Measurements from ENCODE around the gene URB2.

URB2 gene

DNA sequence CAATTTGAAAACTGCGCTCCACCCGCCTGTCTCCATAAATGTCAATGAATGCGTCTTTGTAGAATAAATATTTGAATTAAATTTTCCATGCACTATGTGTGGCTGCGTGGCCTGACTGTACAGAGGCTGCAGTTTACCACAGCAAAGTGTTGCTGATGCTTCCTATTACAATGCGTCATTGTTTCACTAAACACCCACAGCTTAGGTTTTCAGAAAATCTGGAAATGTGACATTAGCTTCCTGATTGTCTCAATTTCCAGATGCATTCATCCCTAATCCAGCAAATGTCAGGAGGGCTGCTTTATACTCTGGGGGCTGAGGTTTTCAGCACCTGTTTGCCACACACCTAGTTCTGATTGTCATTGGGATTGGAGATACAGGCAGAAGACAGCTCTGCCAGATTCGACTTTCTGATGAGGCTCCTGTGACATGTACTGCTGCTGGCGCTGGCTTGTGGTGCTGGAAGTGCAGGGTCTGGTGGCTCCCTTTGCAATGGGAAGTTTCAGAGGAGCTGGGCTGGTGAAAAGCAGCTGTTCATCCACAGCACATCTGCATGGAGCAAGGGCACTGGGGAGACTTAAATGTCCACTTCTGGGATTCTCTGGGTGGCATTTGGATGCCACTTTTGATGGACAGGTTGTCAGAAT, 40.0 kb downstream of the URB2 start:
- H3K4me1 ChIP-seq: peaks cover 16% of the 10 kb centered on the region
- DNase-seq: no peak

DNA sequence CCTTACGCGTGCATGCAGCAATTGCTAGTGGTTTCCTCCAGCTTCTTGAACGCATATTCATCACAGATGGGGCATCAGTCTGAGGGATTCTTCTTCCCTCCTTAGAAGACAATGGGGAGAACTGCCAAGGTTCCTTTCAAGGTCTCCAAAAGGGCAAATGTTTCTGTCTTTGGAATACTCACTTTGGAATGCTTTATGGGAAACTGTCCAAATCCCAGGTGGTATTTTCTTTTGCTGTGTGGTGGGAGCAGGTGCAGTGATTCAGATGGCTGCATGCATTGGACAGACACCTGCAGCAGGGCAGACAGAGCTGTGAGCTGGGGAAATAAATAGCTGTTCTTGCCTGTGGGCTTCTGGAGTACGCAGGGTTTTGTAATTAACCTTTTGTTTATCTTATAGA, 40.5 kb downstream of the URB2 start:
- Histone ChIP-seq H3K4me1 (peaks cover 16% of the 10 kb centered on the region), H3K4me3 (ENCODE audit: low read depth, low read length) (no peak overlapping the region), H3K9me3 (no peaks in the 10 kb centered on the region; the same call in 1 of the 2 replicates), H3K36me3 (peaks cover 30% of the 10 kb centered on the region), H3K27me3 (no peaks in the 10 kb centered on the region)
- TF ChIP-seq, protein P1, sequence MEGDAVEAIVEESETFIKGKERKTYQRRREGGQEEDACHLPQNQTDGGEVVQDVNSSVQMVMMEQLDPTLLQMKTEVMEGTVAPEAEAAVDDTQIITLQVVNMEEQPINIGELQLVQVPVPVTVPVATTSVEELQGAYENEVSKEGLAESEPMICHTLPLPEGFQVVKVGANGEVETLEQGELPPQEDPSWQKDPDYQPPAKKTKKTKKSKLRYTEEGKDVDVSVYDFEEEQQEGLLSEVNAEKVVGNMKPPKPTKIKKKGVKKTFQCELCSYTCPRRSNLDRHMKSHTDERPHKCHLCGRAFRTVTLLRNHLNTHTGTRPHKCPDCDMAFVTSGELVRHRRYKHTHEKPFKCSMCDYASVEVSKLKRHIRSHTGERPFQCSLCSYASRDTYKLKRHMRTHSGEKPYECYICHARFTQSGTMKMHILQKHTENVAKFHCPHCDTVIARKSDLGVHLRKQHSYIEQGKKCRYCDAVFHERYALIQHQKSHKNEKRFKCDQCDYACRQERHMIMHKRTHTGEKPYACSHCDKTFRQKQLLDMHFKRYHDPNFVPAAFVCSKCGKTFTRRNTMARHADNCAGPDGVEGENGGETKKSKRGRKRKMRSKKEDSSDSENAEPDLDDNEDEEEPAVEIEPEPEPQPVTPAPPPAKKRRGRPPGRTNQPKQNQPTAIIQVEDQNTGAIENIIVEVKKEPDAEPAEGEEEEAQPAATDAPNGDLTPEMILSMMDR (IDR thresholded peaks at IDR 0.05; ENCODE audit: low read depth, low read length): no peak
- DNase-seq: no peak

More for the DNA sequence above, 40.0 kb downstream of the URB2 start:
- Histone ChIP-seq H3K27me3 (no peaks in the 10 kb centered on the region), H3K4me3 (ENCODE audit: low read depth, low read length) (no peak overlapping the region), H3K36me3 (peaks cover 35% of the 10 kb centered on the region), H3K9me3 (no peaks in the 10 kb centered on the region; the same call in 1 of the 2 replicates)
- TF ChIP-seq, protein P1 (IDR thresholded peaks at IDR 0.05; ENCODE audit: low read depth, low read length): no peak

DNA sequence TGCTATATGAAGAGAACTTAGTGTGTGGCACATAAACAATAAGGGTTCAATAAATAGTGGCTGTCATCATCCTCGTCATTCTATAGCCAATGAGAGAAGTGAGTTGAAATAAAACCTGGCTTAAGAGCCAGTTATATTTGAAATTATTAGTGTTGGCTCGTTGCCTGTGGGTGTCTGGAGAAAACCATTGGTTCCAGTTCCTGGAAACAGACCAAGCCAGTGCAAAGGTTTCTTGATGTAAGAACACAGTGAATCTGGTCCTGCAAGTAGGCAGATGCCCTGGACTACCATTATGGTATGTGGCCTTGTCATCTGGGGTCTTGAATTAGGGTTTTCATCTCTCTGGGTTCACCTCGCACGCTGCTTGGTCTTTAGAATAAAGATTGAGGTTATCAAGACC, 43.3 kb downstream of the URB2 start:
- H3K27me3 ChIP-seq: no peaks in the 10 kb centered on the region
- TF ChIP-seq, protein P1 (IDR thresholded peaks at IDR 0.05; ENCODE audit: low read depth, low read length): no peak
- peak; percentile 39 for DNase-seq
- peaks cover 8% of the 10 kb centered on the region for H3K36me3 ChIP-seq
- peaks cover 9% of the 10 kb centered on the region for H3K4me1 ChIP-seq
- no peak overlapping the region for H3K4me3 ChIP-seq (ENCODE audit: low read depth, low read length)
- H3K9me3 ChIP-seq: no peaks in the 10 kb centered on the region

DNA sequence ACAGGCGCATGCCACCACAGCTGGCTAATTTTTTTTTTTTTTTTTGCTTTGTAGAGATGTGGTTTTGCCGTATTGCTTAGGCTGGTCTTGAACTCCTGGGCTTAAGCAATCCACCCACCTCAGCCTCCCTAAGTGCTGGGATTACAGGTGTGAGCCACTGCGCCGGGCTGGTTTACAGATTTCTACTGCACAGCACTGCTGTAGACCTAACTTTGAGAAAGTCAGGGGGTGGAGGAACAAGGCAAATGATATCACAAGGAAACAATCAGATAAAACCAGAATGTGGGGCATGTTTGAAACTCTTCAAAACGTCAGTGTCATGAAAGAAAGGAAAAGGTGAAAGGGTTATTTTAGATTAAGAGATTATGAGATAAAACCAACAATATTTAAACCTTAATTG, 45.3 kb downstream of the URB2 start:
- Histone ChIP-seq H3K27me3 (no peaks in the 10 kb centered on the region), H3K9me3 (no peaks in the 10 kb centered on the region), H3K36me3 (peaks cover 8% of the 10 kb centered on the region), H3K4me1 (peaks cover 6% of the 10 kb centered on the region), H3K4me3 (ENCODE audit: low read depth, low read length) (no peak overlapping the region)
- DNase-seq: no peak
- TF ChIP-seq, protein P1 (IDR thresholded peaks at IDR 0.05; ENCODE audit: low read depth, low read length): no peak

DNA sequence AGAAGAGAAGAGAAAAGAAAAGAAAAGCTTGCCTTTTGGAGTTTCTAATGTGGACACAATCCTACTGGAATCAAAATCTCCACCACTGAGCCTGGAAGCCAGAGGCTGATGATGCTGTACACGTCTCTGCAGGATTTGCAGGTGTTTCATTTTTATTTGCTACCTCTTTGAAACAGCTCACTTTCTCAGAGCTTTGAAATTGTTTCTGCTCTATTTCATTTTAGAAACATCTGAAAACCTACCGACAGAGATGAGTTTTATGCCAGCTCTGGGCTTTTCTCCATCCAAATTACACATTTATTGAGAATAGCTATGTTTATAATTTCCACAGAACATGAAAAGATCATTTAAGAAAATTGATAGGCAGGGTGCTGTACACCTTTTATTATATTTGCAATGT, 46.2 kb downstream of the URB2 start:
- H3K4me3 ChIP-seq (ENCODE audit: low read depth, low read length): no peak overlapping the region
- H3K9me3 ChIP-seq: no peaks in the 10 kb centered on the region
- DNase-seq: no peak
- peaks cover 8% of the 10 kb centered on the region for H3K36me3 ChIP-seq
- H3K4me1 ChIP-seq: peaks cover 6% of the 10 kb centered on the region
- TF ChIP-seq, protein P1 (IDR thresholded peaks at IDR 0.05; ENCODE audit: low read depth, low read length): no peak
- H3K27me3 ChIP-seq: no peaks in the 10 kb centered on the region

DNA sequence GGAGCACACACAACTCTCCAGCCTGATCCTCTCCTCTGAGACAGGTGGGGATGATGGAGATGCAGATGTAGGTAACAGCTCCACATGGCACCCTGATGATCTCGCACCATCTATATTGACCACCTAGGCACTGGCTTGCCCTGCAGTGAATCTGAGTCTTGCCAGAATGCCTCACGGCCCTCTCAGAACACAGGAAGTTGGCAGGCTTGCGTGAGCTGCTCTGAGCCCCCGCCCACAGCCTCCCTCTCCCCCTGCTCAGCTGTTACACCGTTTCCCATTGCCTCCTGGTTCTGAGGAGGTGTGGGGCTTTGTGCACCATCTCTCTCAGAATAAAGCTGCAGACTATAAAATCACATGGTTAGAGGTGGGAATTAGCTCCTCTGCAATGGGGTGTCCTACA, 48.0 kb downstream of the URB2 start:
- H3K4me1 ChIP-seq: peaks cover 5% of the 10 kb centered on the region
- H3K27me3 ChIP-seq: no peaks in the 10 kb centered on the region
- no peaks in the 10 kb centered on the region for H3K36me3 ChIP-seq
- H3K9me3 ChIP-seq: no peaks in the 10 kb centered on the region
- no peak for DNase-seq
- TF ChIP-seq, protein P1 (IDR thresholded peaks at IDR 0.05; ENCODE audit: low read depth, low read length): no peak
- H3K4me3 ChIP-seq (ENCODE audit: low read depth, low read length): no peak overlapping the region

All from BE2C (cell line).